ACC112 (cell line): ENCODE results near the gene BACH1.

Experiments
- H2AFZ ChIP-seq: fragments of 200-600 bp; sonication (generic); one replicate; pipeline ENCODE4 v1.6.0; 2017; ENCODE audit warnings: antibody characterized with exemption, low read length; ENCODE audit not compliant: unreplicated experiment
- H3K27ac ChIP-seq: fragments of 200-600 bp; sonication (generic); 2 replicates; pipeline ENCODE4 v1.5.1; 2014; ENCODE audit warnings: low read depth, mild to moderate bottlenecking, antibody characterized with exemption, low read length, moderate library complexity
- H3K27me3 ChIP-seq: fragments of 200-600 bp; sonication (generic); 2 replicates; pipeline ENCODE4 v1.6.1; 2014; ENCODE audit warnings: mild to moderate bottlenecking, antibody characterized with exemption, low read length, moderate library complexity, mixed read lengths; ENCODE audit not compliant: insufficient read depth
- H3K36me3 ChIP-seq: fragments of 200-600 bp; sonication (generic); 2 replicates; pipeline ENCODE4 v1.6.1; 2016; ENCODE audit warnings: mild to moderate bottlenecking, antibody characterized with exemption, low read length, moderate library complexity, mixed read lengths; ENCODE audit not compliant: insufficient read depth
- H3K4me1 ChIP-seq: fragments of 200-600 bp; sonication (generic); one replicate; pipeline ENCODE4 v1.6.1; 2016; ENCODE audit warnings: low read length, mixed read lengths; ENCODE audit not compliant: insufficient read depth, unreplicated experiment, control insufficient read depth
- H3K4me3 ChIP-seq: fragments of 200-600 bp; sonication (generic); 2 replicates; pipeline ENCODE4 v1.5.1; 2014; ENCODE audit warnings: mild to moderate bottlenecking, low read depth, low read length
- H3K79me2 ChIP-seq: fragments of 200-600 bp; sonication (generic); one replicate; pipeline ENCODE4 v1.6.0; 2016; ENCODE audit warnings: low read length; ENCODE audit not compliant: control insufficient read depth, unreplicated experiment, insufficient read depth

The BACH1 gene

DNA sequence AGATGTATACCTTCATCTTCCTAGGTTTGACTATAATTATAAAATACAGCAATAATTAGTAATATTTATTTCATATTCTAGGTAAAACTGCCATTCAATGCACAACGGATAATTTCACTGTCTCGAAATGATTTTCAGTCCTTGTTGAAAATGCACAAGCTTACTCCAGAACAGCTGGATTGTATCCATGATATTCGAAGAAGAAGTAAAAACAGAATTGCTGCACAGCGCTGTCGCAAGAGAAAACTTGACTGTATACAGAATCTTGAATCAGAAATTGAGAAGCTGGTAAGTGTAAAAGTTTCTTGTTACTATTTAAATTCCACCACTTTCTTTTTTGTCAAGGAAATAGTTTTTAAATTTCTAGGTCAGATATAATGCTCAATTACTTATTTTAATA, 30.7 kb downstream of the BACH1 start:
- peaks cover 32% of the 10 kb centered on the region for H3K36me3 ChIP-seq
- no peak overlapping the region for H2AFZ ChIP-seq
- no peak overlapping the region for H3K27ac ChIP-seq
- H3K27me3 ChIP-seq = no peaks in the 10 kb centered on the region
- H3K79me2 ChIP-seq = peaks cover 71% of the 10 kb centered on the region
- H3K4me1 ChIP-seq = peaks cover 27% of the 10 kb centered on the region
- H3K4me3 ChIP-seq = no peak overlapping the region

DNA sequence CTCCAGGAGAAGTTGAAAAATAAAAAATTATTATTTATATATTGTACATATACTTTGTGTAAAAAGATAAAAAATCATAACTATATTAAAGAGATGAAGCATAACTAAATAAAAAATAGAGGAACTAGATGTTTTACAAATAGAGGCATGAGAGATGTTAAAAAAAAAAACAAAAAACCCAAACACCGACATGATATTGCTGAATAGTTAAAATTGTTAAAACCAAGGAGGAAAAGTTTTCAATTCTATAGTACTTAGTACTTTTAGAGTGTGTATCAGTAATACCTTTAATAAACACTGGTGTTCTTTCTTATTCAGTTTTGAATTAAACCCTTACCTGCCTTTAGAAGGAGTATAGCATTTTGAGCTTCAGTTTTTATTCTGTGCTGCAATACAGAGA, 32.1 kb downstream of the BACH1 start:
- H3K27me3 ChIP-seq = no peaks in the 10 kb centered on the region
- H3K4me1 ChIP-seq = peaks cover 40% of the 10 kb centered on the region
- H3K79me2 ChIP-seq = peaks cover 73% of the 10 kb centered on the region
- peaks cover 29% of the 10 kb centered on the region for H3K36me3 ChIP-seq
- H3K4me3 ChIP-seq = no peak overlapping the region
- no peak overlapping the region for H2AFZ ChIP-seq
- peak overlapping the region; percentile 52 for H3K27ac ChIP-seq

DNA sequence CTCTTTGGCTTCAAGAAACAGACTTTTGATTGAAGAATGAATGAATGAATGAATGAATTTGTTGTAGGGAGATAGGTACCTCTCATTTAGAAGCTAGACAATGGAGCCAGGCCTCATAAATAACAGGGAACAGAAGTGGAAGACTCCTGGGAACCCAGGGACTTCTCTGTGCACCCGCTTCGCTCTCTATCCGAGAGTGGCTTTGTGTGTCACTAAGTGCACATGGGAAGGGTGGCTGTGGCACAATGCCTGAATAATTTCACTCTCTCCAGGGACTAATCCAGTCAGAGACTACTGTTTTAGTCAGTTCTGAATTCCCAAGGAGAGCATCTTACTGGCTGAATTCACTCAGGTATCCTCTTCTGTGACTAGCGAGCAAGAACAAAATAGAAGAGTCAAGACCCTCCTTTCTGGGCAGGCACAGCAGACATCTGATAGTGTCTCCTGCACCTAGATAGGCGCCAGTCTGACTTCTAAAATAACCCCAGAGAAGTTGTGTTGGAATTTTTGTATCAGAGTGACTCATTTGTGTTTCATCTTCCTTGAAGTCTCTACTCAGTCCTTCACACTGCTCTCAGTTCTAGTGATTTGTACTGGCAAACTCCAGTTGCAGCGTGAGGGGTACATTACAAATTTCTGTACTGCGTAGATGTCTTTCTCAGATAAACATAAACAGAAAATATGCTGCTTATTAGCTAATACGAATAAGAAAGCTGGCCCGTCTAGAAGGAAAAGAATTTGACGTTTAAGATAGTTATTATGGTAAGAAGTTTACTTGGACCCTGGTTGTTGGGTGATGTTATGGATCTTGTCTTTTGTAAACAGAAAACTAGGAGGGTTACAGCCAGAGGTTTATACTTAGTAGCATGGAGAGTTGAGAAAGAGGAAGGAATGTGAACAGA, 34.0 kb downstream of the BACH1 start:
- Histone ChIP-seq H3K4me1 (peaks cover 46% of the 10 kb centered on the region), H3K4me3 (peak overlapping the region; percentile 12; the same call in 1 of the 2 replicates), H3K36me3 (peaks cover 16% of the 10 kb centered on the region), H2AFZ (no peak overlapping the region), H3K27me3 (no peaks in the 10 kb centered on the region), H3K27ac (peak overlapping the region; percentile 86), H3K79me2 (peaks cover 72% of the 10 kb centered on the region)

DNA sequence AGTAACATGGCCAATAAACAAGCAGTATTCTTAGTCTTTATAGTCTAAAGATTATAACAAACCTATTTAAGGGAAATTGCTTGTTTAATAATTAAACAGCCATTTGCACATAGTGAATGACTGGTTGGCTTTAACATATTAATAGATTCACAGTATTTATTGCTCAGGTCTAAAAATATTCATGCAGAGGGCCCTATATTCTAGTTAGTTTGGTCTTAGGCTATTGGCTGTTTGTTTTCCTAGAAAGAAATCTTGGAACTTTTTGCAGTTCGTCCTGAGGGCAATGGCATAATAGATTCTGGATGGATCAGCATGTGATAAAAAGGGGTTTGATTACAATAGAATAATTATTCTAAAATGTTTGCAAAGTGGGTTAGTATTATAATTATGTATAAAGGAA, 34.7 kb downstream of the BACH1 start:
- Histone ChIP-seq H3K79me2 (peaks cover 68% of the 10 kb centered on the region), H3K27me3 (no peaks in the 10 kb centered on the region), H2AFZ (no peak overlapping the region), H3K4me1 (peaks cover 46% of the 10 kb centered on the region), H3K27ac (peak overlapping the region; percentile 86), H3K4me3 (peak overlapping the region; percentile 12; the same call in 1 of the 2 replicates), H3K36me3 (peaks cover 11% of the 10 kb centered on the region)

DNA sequence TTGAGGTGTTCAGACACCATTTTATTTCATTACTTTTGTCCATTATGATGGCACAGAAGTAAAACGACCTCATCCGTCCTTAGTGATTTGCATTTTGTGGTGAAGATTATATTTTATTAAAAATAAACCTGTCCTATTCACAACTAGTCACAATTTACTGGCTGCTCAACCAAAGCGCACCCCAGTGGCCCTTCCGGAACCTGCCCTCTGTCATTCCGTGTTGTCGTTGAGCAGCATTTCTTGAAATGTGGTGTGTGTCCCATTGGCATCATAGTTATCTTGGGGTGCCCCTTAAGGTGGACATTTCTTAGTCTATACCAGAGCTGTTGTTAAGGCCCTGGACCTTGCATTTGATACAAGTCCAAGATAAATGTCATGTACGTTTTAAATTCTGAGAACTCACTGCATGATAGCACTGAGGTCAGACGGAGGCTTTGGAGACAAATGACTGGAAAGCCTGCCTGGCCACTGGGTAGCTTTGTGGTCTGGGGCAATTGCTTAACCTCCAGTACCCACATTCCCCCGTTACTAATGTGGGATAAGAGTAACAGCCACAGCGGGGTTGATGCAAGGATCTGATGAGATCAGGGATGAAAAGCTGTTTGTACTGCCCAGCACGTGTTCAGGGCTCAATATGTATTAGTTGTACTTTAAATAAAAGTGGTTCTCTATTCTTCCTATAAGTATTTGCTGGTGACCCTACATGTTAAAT, 36.2 kb downstream of the BACH1 start:
- no peaks in the 10 kb centered on the region for H3K27me3 ChIP-seq
- H3K4me1 ChIP-seq = peaks cover 49% of the 10 kb centered on the region
- peaks cover 3% of the 10 kb centered on the region; the same call in 1 of the 2 replicates for H3K36me3 ChIP-seq
- H2AFZ ChIP-seq = no peak overlapping the region
- no peak overlapping the region for H3K4me3 ChIP-seq
- H3K27ac ChIP-seq = peak overlapping the region; percentile 90
- peaks cover 67% of the 10 kb centered on the region for H3K79me2 ChIP-seq

DNA sequence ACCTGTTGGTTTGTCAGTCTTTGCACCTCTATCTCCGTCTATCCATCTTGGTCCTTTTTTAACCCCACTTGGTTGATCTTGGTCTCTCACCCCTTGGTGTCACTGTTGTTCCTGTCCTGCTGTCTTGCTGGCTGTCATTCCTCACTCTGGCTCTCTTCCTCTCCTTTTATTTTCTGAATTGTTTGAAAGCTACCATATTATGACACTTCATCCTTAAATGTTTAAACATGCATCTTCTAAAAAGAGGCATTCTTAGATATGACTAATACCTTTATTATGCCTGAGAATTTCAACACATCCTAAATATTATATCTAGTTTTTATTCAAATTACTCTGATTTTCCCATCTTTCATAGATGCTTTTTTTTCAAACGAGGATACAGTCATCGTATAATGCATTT, 37.0 kb downstream of the BACH1 start:
- H3K4me3 ChIP-seq = no peak overlapping the region
- H3K27ac ChIP-seq = peak overlapping the region; percentile 90
- H3K27me3 ChIP-seq = no peaks in the 10 kb centered on the region
- H3K36me3 ChIP-seq = peaks cover 3% of the 10 kb centered on the region; the same call in 1 of the 2 replicates
- no peak overlapping the region for H2AFZ ChIP-seq
- H3K4me1 ChIP-seq = peaks cover 57% of the 10 kb centered on the region
- H3K79me2 ChIP-seq = peaks cover 72% of the 10 kb centered on the region

DNA sequence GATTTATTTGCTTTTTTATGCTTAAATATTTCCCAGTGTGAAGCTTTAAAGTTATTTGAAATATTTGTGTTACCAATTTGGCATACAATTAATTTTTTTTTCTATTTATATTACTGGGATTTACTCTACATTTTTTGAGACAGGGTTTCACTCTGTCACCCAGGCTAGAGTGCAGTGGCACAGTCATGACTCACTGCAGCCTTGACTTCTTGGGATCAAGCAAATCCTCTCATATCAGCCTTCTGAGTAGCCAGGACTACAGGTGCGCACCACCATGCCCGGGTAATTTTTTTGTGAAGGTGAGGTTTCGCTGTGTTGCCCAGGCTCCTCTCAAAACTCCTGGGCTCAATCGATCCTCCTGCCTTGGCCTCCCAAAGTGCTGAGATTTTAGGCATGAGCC, 39.5 kb downstream of the BACH1 start:
- H3K27ac ChIP-seq = no peak overlapping the region
- no peak overlapping the region for H3K4me3 ChIP-seq
- H3K79me2 ChIP-seq = peaks cover 67% of the 10 kb centered on the region
- no peak overlapping the region for H2AFZ ChIP-seq
- H3K27me3 ChIP-seq = no peaks in the 10 kb centered on the region
- peaks cover 3% of the 10 kb centered on the region; the same call in 1 of the 2 replicates for H3K36me3 ChIP-seq
- H3K4me1 ChIP-seq = peaks cover 59% of the 10 kb centered on the region

DNA sequence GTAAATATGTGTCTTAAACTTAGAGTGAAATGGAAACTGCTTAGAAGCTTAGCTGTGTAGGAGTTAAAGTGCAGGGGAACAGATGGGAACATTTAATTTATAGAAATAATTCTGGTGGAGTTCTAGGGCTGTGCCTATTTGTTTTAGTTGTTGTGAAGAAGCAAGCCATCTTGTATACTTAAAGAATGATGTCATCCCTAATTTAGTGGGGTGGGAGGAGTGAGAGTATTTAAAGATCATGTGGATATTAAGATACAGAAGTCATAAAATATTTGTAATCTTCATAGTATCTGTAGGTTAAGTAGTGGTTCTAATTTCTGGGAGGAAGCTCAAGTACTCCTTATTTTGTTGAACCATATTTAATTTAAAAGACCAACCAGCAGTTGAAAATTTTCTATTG, 41.5 kb downstream of the BACH1 start:
- H3K4me1 ChIP-seq = peaks cover 55% of the 10 kb centered on the region
- peaks cover 69% of the 10 kb centered on the region for H3K79me2 ChIP-seq
- H3K4me3 ChIP-seq = no peak overlapping the region
- H3K36me3 ChIP-seq = peaks cover 7% of the 10 kb centered on the region; the same call in 1 of the 2 replicates
- peak overlapping the region; percentile 62 for H3K27ac ChIP-seq
- no peak overlapping the region for H2AFZ ChIP-seq
- H3K27me3 ChIP-seq = no peaks in the 10 kb centered on the region

DNA sequence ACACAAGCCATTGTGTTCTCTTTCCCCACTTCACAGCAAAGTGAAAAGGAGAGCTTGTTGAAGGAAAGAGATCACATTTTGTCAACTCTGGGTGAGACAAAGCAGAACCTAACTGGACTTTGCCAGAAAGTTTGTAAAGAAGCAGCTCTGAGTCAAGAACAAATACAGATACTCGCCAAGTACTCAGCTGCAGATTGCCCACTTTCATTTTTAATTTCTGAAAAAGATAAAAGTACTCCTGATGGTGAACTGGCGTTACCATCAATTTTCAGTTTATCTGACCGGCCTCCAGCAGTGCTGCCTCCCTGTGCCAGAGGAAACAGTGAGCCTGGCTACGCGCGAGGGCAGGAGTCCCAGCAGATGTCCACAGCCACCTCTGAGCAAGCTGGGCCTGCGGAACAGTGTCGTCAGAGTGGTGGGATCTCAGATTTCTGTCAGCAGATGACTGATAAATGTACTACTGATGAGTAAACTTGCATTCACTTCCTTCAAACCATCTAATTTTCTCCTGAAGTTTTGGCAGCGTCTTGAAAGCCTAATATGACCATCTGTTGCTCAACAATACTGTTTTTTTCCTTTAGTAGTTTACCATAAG, 43.7 kb downstream of the BACH1 start:
- H3K4me3 ChIP-seq = peak overlapping the region; percentile 42
- peaks cover 7% of the 10 kb centered on the region; the same call in 1 of the 2 replicates for H3K36me3 ChIP-seq
- no peak overlapping the region for H2AFZ ChIP-seq
- H3K27ac ChIP-seq = peak overlapping the region; percentile 98
- no peaks in the 10 kb centered on the region for H3K27me3 ChIP-seq
- H3K79me2 ChIP-seq = peaks cover 62% of the 10 kb centered on the region
- peaks cover 60% of the 10 kb centered on the region for H3K4me1 ChIP-seq

DNA sequence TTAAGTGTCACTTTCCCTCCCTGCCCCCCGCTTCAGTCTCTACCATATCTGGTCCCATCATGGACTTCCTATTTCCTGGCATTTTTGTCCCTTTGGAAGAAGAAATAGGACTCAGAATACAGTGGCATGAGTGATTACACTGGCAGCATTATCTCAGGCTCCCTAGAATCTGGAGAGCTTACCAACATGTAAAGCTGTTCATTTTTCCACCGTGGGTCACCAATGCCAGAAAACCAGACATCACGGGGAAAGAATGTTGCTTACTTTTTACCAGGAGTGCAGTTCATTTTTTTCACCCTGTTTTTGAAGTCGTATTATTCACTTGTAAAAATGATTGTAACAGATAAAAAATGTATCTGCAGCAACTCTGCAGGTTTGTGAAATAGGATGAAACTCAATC, 44.8 kb downstream of the BACH1 start:
- Histone ChIP-seq H3K36me3 (peaks cover 7% of the 10 kb centered on the region; the same call in 1 of the 2 replicates), H2AFZ (no peak overlapping the region), H3K4me1 (peaks cover 70% of the 10 kb centered on the region), H3K79me2 (peaks cover 60% of the 10 kb centered on the region), H3K27me3 (no peaks in the 10 kb centered on the region), H3K27ac (peak overlapping the region; percentile 98), H3K4me3 (0 out of 2 replicates have a peak overlapping the region, but pooled peaks have one; percentile 30)
